Measurements from ENCODE around the gene WDFY2. TPM values are rescaled to one million over a fixed set of nuclear protein-coding genes. Genes with fewer than 3 reads are reported as not detected.
A peak's percentile ranks its signal among the peaks of the same experiment; 100 is the strongest.

The WDFY2 gene
- total and polyA plus RNA-seq, 2 of the 13 experiments (the other 11 are each of a cell fraction or from before 2014, with no cell fraction given), result 22.6 to 27.0 TPM

- no peak; the same call in 1 of the 2 replicates for TF ChIP-seq KAT7 (CRISPR knock-in tag; IDR thresholded peaks at IDR 0.05; ENCODE audit: borderline replicate concordance)
- no peak for TF ChIP-seq ZNF460 (CRISPR knock-in tag; IDR thresholded peaks at IDR 0.05; ENCODE audit: borderline replicate concordance)
- no peak for TF ChIP-seq ZNF513 (CRISPR knock-in tag; conservative IDR thresholded peaks at IDR 0.05)
- 0 out of 2 replicates have a peak, but pooled peaks have one; percentile 13 for TF ChIP-seq ZBTB26 (CRISPR knock-in tag; IDR thresholded peaks at IDR 0.05; ENCODE audit: borderline replicate concordance)
- TF ChIP-seq, protein P1, sequence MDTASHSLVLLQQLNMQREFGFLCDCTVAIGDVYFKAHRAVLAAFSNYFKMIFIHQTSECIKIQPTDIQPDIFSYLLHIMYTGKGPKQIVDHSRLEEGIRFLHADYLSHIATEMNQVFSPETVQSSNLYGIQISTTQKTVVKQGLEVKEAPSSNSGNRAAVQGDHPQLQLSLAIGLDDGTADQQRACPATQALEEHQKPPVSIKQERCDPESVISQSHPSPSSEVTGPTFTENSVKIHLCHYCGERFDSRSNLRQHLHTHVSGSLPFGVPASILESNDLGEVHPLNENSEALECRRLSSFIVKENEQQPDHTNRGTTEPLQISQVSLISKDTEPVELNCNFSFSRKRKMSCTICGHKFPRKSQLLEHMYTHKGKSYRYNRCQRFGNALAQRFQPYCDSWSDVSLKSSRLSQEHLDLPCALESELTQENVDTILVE (CRISPR knock-in tag; IDR thresholded peaks at IDR 0.05), result no peak; the same call in 1 of the 2 replicates
- TF ChIP-seq TBX3 (IDR thresholded peaks at IDR 0.05; ENCODE audit: borderline replicate concordance), result no peak
- no peak for TF ChIP-seq HINFP (CRISPR knock-in tag; IDR thresholded peaks at IDR 0.05; ENCODE audit: low read depth)
- no peak for TF ChIP-seq NAIF1 (CRISPR knock-in tag; IDR thresholded peaks at IDR 0.05; ENCODE audit: borderline replicate concordance)
- TF ChIP-seq HOMEZ (CRISPR knock-in tag; IDR thresholded peaks at IDR 0.05; ENCODE audit: low read depth), result peak; percentile 76
- no peak for TF ChIP-seq ZNF496 (CRISPR knock-in tag; IDR thresholded peaks at IDR 0.05; ENCODE audit: insufficient replicate concordance)
- TF ChIP-seq CREM (IDR thresholded peaks at IDR 0.05), result peak; percentile 61
- TF ChIP-seq CREM (CRISPR knock-in tag; IDR thresholded peaks at IDR 0.05), result no peak
- peak; percentile 64; the same call in 1 of the 2 replicates for TF ChIP-seq ZNF274 (CRISPR knock-in tag; IDR thresholded peaks at IDR 0.05)
- TF ChIP-seq ZNF703 (CRISPR knock-in tag; IDR thresholded peaks at IDR 0.05; ENCODE audit: borderline replicate concordance), result no peak; the same call in 1 of the 2 replicates
- TF ChIP-seq SNRNP70 (IDR thresholded peaks at IDR 0.05; ENCODE audit: low read depth, low read length), result no peak
- TF ChIP-seq IKZF4 (CRISPR knock-in tag; IDR thresholded peaks at IDR 0.05; ENCODE audit: borderline replicate concordance, low read depth, not compliant biosample characterization), result no peak
- TF ChIP-seq GPBP1L1 (CRISPR knock-in tag; IDR thresholded peaks at IDR 0.05), result no peak
- no peak for TF ChIP-seq CBX1 (IDR thresholded peaks at IDR 0.05; ENCODE audit: low read depth)
- TF ChIP-seq FLYWCH1 (CRISPR knock-in tag; IDR thresholded peaks at IDR 0.05), result no peak
- no peak for TF ChIP-seq ZFP41 (CRISPR knock-in tag; IDR thresholded peaks at IDR 0.05; ENCODE audit: borderline replicate concordance)
Observed at GRCh38 chr13:51583875-51584730, at the start of gene WDFY2 (continued).

Data from HepG2 (cell line).